GM20431 (cell line): Measurements from ENCODE around the gene SPC24.
"Not testable (repeated sequence)": the region's sequence is repeated elsewhere in the genome, so short reads cannot be mapped to it uniquely, and the experiment has no call there.

Source experiments
- in situ Hi-C: fragments of 300-500 bp; cut with MseI, MboI; formaldehyde crosslinking; loops from one replicate; pipeline ENCODE4 v1.15.0; 2020; ENCODE audit warnings: low sequenced_read_pairs; ENCODE audit not compliant: unreplicated experiment

Gene SPC24

GRCh38 chr19:11100049-11100448 is 55.5 kb downstream of the SPC24 start:
- in situ Hi-C loops = no loop called here

- in situ Hi-C loops = no loop called here
These were observed 56.7 kb downstream of the SPC24 start for GRCh38 chr19:11098861-11099260.

GRCh38 chr19:11098327-11098726 is 57.3 kb downstream of the SPC24 start:
- in situ Hi-C loops = no loop called here

GRCh38 chr19:11097367-11097766 is 58.2 kb downstream of the SPC24 start:
- in situ Hi-C loops = not testable (repeated sequence)

GRCh38 chr19:11096210-11096841 is 59.3 kb downstream of the SPC24 start:
- in situ Hi-C loops = no loop called here
